SJSA1 (cell line): ENCODE data around the gene ADRA2B. TPM values are rescaled to one million over a fixed set of nuclear protein-coding genes. Genes with fewer than 3 reads are reported as not detected.

Source experiments
- DNase-seq, 2 experiments: peaks; one replicate each; pipeline ENCODE4 v3.0.0-alpha.2; 2015 to 2020; ENCODE audit warnings: low spot score in 2 of 2, low read depth in 1 of 2
- H3K27ac ChIP-seq: fragments of 250-450 bp; sonication (Bioruptor Pico); 2 replicates; pipeline ENCODE4 v1.5.1; 2020; ENCODE audit warnings: mild to moderate bottlenecking, moderate library complexity
- H3K27me3 ChIP-seq: fragments of 250-450 bp; sonication (Bioruptor Pico); replicated peaks from 2 replicates; pipeline ENCODE4 v1.5.1; 2020; ENCODE audit warnings: mild to moderate bottlenecking, moderate library complexity
- H3K36me3 ChIP-seq: fragments of 250-450 bp; sonication (Bioruptor Pico); 2 replicates; pipeline ENCODE4 v1.5.1; 2020; ENCODE audit warnings: mild to moderate bottlenecking
- H3K4me1 ChIP-seq: fragments of 250-450 bp; sonication (Bioruptor Pico); replicated peaks from 2 replicates; pipeline ENCODE4 v1.6.1; 2021; ENCODE audit warnings: mild to moderate bottlenecking
- H3K4me3 ChIP-seq: fragments of 250-450 bp; sonication (Bioruptor Pico); 2 replicates; pipeline ENCODE4 v1.5.1; 2020; ENCODE audit warnings: mild to moderate bottlenecking
- H3K9me3 ChIP-seq: fragments of 250-450 bp; sonication (Bioruptor Pico); replicated peaks from 2 replicates; pipeline ENCODE4 v1.5.1; 2020; ENCODE audit warnings: mild to moderate bottlenecking
- total RNA-seq: library from RNA; depleted of rRNA; stranded (reverse); fragments of >200 nt; shearing (Covaris generic); gene quantifications from 2 replicates; pipeline ENCODE4 v1.2.3, GENCODE V29; 2014

ADRA2B gene
- total RNA-seq, 1 experiment from 2014 or later = not detected

DNA sequence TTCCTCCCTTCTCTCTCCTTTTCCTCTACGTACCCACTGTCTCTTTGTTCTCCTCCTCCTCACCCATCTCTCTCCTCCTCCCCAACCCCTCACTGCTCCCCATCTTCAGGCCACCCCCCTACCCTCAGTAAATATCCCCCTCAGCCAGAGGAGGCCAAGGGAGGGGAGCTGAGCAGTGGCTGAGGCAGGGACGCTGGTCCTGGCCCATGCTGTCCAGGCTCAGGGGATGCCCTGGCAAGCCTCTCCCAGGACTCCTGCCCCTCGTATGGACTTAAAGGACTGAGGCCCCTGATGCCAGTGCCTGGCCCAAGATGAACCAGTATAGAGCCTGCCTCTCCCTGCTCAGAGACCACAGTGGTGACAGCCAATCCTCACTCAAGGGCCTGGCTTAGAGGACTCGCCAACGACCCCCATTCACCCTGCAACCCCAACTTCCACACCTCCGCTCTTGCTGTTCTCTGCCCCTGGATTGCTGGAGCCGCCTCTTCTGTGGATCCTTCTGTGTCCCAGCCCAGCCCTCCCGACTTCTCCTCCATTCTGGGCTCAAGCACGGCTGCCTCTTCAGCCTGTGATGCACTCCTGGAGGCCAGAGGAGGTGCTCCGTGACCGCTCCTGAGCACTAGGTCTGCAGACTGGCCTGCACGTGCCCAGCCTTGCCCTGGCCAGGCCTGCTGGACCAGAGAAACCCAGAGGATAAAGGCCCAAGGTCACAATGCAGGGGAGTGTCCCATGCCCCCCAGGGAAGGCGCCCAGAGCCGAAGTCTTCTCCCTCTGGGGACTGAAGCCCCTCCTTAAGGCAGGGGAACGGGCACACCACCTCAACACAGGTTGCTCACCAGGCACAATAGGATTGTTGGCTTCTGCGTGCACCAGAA lies 38.4 kb upstream of the ADRA2B start:
- no peak for DNase-seq
- H3K4me3 ChIP-seq = no peak overlapping the region
- 0 out of 2 replicates have a peak, but pooled peaks cover 3% of the 10 kb centered on the region for H3K27me3 ChIP-seq
- H3K36me3 ChIP-seq = no peaks in the 10 kb centered on the region
- H3K9me3 ChIP-seq = no peaks in the 10 kb centered on the region
- H3K4me1 ChIP-seq = no peaks in the 10 kb centered on the region
- H3K27ac ChIP-seq = no peak overlapping the region

DNA sequence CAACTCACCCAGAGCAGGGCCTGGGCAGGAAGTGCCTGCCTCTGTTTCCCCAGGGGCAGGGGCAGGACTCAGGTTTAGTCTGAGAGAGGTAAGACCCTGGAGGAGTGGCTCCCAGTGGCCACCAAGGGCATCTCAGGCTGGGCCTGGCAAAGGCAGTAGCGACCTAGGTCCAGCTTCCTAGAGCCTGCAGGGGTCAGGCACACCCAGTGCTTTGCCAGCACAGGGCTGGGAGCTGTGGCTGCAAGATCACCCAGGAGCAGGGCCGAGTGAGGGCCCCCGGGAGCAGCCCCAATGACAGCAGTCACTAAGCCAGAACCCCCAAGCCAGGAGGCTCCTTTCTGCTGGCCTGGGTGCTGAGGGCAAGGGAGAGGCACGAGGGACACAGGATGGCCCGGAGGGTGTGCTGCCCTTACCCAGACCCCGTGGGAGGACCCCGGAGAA lies 37.6 kb upstream of the ADRA2B start:
- Histone ChIP-seq H3K4me1 (peaks cover 3% of the 10 kb centered on the region), H3K27ac (no peak overlapping the region), H3K9me3 (no peaks in the 10 kb centered on the region), H3K36me3 (no peaks in the 10 kb centered on the region), H3K27me3 (0 out of 2 replicates have a peak, but pooled peaks cover 3% of the 10 kb centered on the region), H3K4me3 (no peak overlapping the region)
- DNase-seq = no peak

DNA sequence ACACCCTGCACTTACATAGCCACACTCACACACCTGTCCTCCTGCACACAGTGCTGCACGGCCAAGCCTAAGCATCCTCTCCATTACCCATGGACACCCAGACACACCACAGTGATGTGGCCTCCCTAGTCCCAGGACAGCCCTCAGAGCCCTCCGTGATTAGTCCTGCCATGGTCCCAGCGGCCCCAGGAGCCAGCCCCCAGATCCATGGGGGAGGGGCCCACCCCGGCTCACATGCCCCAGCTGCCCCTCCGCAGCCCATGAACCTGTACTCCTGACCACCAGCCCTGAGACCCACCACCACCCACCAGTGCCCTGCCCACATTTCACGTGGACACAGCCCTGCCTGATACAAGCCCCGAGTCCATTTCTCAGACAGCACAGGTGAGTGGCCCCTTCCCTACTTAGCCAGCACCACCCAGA lies 36.9 kb upstream of the ADRA2B start:
- no peak overlapping the region for H3K4me3 ChIP-seq
- no peak for DNase-seq
- H3K27ac ChIP-seq = no peak overlapping the region
- H3K36me3 ChIP-seq = no peaks in the 10 kb centered on the region
- H3K9me3 ChIP-seq = no peaks in the 10 kb centered on the region
- H3K27me3 ChIP-seq = 0 out of 2 replicates have a peak, but pooled peaks cover 2% of the 10 kb centered on the region
- peaks cover 10% of the 10 kb centered on the region for H3K4me1 ChIP-seq

DNA sequence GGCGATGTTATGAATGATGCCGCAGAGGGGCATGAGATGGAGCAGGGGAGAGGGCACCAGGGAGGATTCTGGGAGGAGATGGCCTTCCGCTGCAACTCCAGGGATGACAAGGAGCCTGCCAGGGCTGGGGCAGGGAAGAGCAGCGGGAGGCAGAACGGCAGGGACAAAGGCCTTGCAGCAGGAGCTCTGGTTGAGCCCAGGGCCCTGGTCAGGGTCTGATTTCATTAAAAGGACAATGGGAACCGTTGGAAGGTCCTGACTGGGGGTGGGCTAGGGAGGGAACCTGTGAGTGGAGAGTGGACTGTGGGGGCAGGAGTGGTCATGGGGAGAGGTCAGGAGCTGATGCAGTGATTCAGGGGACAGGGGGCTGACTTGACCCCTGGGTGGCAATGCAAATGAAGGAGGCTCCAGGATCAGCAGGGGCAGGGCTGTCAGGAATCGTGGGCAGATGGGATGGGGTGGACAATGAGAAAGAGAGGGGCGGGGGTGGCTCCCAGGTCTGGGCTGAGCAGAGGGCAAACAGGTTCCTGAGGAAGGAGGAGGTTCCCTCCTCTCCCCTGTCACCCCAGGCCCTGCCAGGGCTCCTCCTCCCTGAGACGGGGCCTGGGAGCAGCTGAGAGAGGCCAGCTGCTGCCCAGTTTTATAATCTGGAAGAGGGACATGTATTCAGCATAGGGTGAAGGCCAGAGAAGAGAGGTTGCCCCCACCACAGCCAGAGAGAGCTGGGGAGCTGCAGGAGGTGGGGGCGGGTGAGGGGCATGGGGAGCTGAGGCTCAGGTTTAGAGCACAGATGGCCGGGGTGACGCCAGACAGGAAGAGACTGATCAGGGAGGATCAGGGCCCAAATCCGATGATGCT lies 36.2 kb upstream of the ADRA2B start:
- DNase-seq = no peak
- Histone ChIP-seq H3K4me1 (peaks cover 18% of the 10 kb centered on the region), H3K27me3 (no peaks in the 10 kb centered on the region), H3K27ac (no peak overlapping the region), H3K4me3 (no peak overlapping the region), H3K36me3 (no peaks in the 10 kb centered on the region), H3K9me3 (no peaks in the 10 kb centered on the region)

DNA sequence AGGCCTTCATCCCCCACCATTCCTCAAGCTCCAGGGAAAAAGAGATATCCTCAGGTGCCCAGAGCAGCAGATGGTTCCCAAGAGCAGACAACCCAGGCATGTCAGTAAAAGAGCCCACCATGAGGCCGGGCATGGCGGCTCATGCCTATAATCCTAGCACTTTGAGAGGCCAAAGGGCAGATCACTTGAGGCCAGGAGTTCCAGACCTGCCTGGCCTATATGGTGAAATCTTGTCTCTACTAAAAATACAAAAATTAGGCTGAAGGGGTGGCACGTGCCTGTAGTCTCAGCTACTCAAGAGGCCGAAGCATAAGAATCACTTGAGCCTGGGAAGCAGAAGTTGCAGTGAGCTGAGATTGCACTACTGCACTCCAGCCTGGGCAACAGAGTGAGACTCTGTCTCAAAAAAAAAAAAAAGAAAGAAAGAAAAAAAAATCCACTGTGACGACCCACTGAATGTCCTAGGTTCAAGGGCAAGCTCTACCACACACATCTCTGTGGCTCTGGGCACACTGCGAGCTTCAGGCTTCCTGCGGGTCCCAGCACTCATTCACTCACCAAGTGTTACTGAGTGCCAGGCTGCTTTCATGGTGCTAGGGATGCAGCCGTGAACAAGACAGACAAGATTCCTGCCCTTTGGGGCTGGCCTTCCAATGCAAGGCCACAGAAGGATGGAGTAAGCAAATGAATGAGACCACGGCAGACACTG lies 35.4 kb upstream of the ADRA2B start:
- no peaks in the 10 kb centered on the region for H3K9me3 ChIP-seq
- peaks cover 26% of the 10 kb centered on the region for H3K4me1 ChIP-seq
- H3K4me3 ChIP-seq = no peak overlapping the region
- no peak for DNase-seq
- H3K36me3 ChIP-seq = no peaks in the 10 kb centered on the region
- no peak overlapping the region for H3K27ac ChIP-seq
- no peaks in the 10 kb centered on the region for H3K27me3 ChIP-seq

DNA sequence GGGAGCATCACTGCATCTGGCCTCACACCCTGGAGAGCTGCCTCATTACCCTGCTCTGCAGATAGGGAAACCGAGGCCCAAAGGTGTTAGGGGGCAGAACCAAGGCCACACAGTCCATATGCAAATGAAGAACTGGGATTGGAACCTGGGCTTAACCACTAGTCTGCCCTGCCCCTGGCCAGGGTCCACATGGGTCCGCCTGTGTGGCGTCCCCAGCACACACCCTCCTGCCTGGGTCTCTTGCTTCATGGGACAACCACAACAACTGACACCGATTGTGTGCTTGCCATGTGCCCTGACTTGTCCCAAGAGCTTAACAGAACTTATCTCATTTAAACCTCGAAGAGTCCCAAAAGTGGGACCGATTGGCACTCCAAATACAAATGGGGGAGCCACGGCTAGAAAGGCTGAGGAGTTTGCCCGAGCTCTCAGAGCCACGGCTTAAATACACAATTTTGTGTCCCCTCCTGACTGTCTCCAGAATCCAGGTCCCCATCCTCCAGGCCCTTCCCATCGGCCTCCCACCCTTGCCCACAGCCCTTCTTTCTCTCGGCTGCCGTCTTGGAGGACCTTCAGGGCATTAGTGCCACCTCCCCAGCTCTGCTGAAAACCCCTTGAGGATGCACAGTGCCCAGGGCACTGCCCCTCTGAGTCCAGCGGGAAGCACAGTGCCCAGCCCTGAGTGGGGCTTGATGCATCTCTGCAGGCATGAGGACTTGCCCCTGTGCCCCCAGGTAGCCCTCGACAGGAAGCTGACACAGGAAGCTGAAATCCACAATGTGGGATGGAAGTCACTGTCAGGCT lies 34.6 kb upstream of the ADRA2B start:
- DNase-seq = no peak
- Histone ChIP-seq H3K4me1 (peaks cover 30% of the 10 kb centered on the region), H3K27ac (no peak overlapping the region), H3K4me3 (no peak overlapping the region), H3K36me3 (no peaks in the 10 kb centered on the region), H3K27me3 (no peaks in the 10 kb centered on the region), H3K9me3 (no peaks in the 10 kb centered on the region)

DNA sequence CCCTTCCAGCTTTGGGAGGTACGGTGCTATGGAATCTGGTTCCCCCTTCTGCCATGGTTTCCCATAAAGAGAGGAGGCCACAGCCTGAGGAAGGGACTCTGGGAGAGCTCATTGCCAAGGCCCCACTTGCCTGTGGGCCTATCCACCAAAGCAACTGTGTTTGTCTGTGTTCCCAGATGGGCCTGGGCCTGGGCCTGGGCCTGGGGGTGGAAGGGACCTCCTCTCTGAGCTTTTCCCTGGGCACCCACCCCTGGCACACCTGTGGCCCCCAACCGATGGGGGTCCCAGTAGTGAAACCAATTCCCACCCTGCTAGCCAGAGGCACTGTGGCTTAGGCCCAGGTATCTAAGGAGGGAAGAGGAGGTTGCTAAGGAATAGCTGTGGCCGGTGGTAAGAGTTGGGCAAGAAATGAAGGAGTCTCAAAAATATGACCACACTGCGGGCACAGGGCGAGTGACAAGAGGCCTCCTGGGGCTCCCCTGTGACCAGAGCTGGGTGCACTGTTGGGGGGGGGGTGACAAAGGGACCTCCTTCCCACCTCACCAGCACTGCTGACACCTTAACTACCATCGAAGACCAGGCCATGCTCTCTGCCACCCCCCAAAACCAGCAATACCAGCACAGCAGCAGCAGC lies 33.8 kb upstream of the ADRA2B start:
- no peak overlapping the region for H3K4me3 ChIP-seq
- no peak overlapping the region for H3K27ac ChIP-seq
- DNase-seq = no peak
- H3K4me1 ChIP-seq = peaks cover 36% of the 10 kb centered on the region
- H3K27me3 ChIP-seq = peaks cover 5% of the 10 kb centered on the region
- no peaks in the 10 kb centered on the region; the same call in 1 of the 2 replicates for H3K9me3 ChIP-seq
- H3K36me3 ChIP-seq = no peaks in the 10 kb centered on the region

DNA sequence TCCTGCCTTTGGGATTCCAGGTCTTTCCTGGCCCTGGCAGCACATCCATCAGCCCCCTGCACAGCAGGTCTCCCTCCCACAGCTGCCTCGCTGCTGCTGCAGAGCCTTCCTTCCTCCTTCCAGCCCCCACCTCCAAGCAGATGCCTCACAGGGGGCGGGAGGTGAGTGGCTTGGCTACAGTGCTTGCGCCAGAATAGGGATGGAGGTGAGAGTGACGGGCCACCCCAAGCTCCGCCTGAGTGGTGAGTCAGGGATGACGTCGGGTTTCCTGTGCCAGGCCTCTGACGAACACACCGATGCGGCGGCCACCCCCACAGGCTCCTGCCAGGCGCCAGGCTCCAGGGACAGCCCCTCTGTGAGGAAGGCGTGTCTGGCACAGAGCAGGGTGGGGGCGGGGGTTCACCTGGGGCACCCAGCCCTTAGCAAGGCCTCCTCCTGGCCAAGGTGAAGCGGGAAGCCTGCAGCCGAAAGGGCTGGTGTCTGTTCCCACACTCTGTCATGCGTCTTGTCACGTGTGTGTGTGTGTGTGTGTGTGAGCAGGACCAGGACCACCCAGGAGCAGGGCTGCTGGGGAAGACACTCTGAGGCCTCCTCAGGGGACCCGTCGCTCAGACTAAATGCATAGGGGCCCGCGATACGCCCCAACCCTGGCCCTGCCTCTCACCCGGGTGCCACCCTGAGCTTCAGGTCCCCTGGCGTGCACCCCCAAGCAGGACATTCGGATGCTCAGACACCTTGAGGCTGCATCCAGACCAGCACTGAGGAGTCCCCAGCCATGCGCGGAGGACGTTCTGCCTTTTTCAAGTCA lies 32.2 kb upstream of the ADRA2B start:
- peak overlapping the region; percentile 15; the same call in 1 of the 2 replicates for H3K4me3 ChIP-seq
- H3K36me3 ChIP-seq = peaks cover 6% of the 10 kb centered on the region; the same call in 1 of the 2 replicates
- peaks cover 14% of the 10 kb centered on the region for H3K27me3 ChIP-seq
- peak; percentile 94 to 96 for DNase-seq
- peaks cover 4% of the 10 kb centered on the region for H3K9me3 ChIP-seq
- peak overlapping the region; percentile 84 for H3K27ac ChIP-seq
- peaks cover 44% of the 10 kb centered on the region for H3K4me1 ChIP-seq

DNA sequence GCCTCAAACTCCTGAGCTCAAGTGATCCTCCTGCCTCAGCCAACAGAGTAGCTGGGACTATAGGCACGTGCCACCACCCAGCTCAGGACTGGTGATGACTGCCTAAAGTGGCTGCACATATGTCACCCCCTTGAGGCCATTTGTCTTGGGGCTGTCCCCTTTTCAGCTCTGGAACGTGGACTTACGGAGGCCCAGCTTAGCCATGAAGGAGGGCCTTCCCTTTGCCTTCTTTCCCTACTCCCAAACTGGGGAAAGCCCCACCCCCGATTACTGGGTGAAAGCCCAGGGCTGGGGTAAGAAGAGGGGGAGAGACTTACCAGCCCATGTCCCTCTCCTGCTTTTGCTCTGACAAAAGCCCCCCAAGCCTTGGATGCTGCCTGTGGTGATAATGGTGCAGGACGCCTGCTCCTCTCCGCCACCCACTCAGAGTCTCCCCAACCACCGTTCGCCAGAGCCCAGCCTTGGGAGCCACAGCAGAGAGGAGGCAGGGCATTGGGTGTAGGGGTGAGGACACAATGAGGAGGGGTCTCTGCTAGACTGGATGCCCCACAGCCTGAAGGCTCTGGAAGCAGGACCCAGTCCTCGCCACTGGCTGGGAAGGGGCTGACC lies 31.3 kb upstream of the ADRA2B start:
- Histone ChIP-seq H3K27me3 (peaks cover 14% of the 10 kb centered on the region), H3K4me3 (no peak overlapping the region), H3K9me3 (peaks cover 4% of the 10 kb centered on the region), H3K4me1 (peaks cover 44% of the 10 kb centered on the region), H3K36me3 (peaks cover 6% of the 10 kb centered on the region; the same call in 1 of the 2 replicates), H3K27ac (no peak overlapping the region)
- no peak for DNase-seq

DNA sequence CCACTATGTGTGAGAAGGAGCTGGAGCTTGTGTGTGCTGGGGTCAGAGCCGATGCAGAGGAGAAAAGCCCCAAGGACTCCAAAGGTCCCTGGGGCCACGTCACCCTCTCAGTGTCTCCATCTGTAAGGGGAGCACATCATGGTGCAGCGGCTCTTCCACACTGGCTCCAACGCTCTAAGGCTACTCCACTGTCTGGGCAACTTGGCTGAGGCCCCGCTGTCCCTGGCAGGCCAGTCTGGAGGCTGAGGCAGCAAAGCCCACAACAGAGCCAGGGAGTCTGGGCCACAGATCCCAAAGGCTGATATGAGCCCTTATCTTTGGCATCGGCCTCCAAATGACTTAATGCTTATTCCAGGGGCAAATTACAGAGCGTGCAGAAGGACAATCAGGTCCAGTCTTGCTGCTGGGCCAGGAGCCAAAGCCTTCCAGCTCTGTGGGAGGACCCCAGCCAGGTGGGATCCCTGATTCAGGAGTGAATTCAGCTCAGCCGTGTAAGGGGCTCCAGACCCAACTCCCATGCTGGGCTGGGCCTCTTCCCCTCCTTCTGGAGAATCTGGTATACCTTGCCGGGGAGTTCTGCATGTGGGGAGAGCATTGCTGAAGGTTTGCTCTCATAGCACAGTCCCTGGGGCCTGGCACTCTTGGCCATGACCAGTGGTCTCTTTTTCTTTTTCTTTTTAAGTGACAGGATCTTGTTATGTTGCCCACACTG lies 30.7 kb upstream of the ADRA2B start:
- no peak overlapping the region for H3K4me3 ChIP-seq
- H3K36me3 ChIP-seq = peaks cover 6% of the 10 kb centered on the region; the same call in 1 of the 2 replicates
- H3K27ac ChIP-seq = no peak overlapping the region
- H3K27me3 ChIP-seq = peaks cover 14% of the 10 kb centered on the region
- peaks cover 44% of the 10 kb centered on the region for H3K4me1 ChIP-seq
- no peak for DNase-seq
- peaks cover 4% of the 10 kb centered on the region for H3K9me3 ChIP-seq
